ENCODE results near the gene UGT1A5.
"Not testable (repeated sequence)": the region's sequence is repeated elsewhere in the genome, so short reads cannot be mapped to it uniquely, and the experiment has no call there.

Gene UGT1A5

GRCh38 chr2:233747283-233747544 lies 34.5 kb downstream of the UGT1A5 start:
- no peak for DNase-seq

- not testable (repeated sequence) for DNase-seq
Observed at GRCh38 chr2:233750689-233751088, 38.0 kb downstream of the UGT1A5 start.

- DNase-seq, result not testable (repeated sequence)
Observed at GRCh38 chr2:233751212-233752009, 38.7 kb downstream of the UGT1A5 start.

GRCh38 chr2:233754872-233755611 lies 42.3 kb downstream of the UGT1A5 start:
- DNase-seq, result no peak

- no peak for DNase-seq
Observed at GRCh38 chr2:233756429-233757081, 43.8 kb downstream of the UGT1A5 start.

- DNase-seq, result no peak
Observed at GRCh38 chr2:233758141-233758540, 45.4 kb downstream of the UGT1A5 start.

GRCh38 chr2:233758849-233759248 lies 46.1 kb downstream of the UGT1A5 start:
- no peak for DNase-seq

GRCh38 chr2:233760043-233760442 lies 47.3 kb downstream of the UGT1A5 start, which contains the start of gene UGT1A1:
Gene UGT1A1 (plus strand): TSS chr2:233760270. CDS start chr2:233760288, 18 bp downstream.
- DNase-seq, result no peak

GRCh38 chr2:233761040-233761769 lies 48.5 kb downstream of the UGT1A5 start:
- DNase-seq, result no peak

GRCh38 chr2:233764264-233764663 lies 51.6 kb downstream of the UGT1A5 start:
- no peak for DNase-seq

GRCh38 chr2:233764761-233765160 lies 52.1 kb downstream of the UGT1A5 start:
- no peak for DNase-seq

- DNase-seq, result no peak
Observed at GRCh38 chr2:233766416-233766815, 53.7 kb downstream of the UGT1A5 start.

- no peak for DNase-seq
Observed at GRCh38 chr2:233768076-233768475, 55.4 kb downstream of the UGT1A5 start.

GRCh38 chr2:233769260-233769659 lies 56.6 kb downstream of the UGT1A5 start:
- no peak for DNase-seq

- DNase-seq, result no peak
Observed at GRCh38 chr2:233772153-233772552, 59.4 kb downstream of the UGT1A5 start.

- DNase-seq, result no peak
Observed at GRCh38 chr2:233772583-233772982, 59.9 kb downstream of the UGT1A5 start.

- no peak for DNase-seq
Observed at GRCh38 chr2:233773854-233774253, 61.1 kb downstream of the UGT1A5 start.

GRCh38 chr2:233775414-233775813 lies 62.7 kb downstream of the UGT1A5 start:
- no peak for DNase-seq

- no peak for DNase-seq
Observed at GRCh38 chr2:233778030-233778429, 65.3 kb downstream of the UGT1A5 start, which contains the start of gene MROH2A. Gene MROH2A (plus strand): TSS chr2:233778330. CDS start chr2:233779359, 1,029 bp downstream.

GRCh38 chr2:233779722-233780121 lies 67.0 kb downstream of the UGT1A5 start:
- DNase-seq, result no peak

- DNase-seq, result no peak
Observed at GRCh38 chr2:233780771-233781170, 68.1 kb downstream of the UGT1A5 start.

- no peak for DNase-seq
Observed at GRCh38 chr2:233789554-233789953, 76.8 kb downstream of the UGT1A5 start.
